DOHH2 (cell line): ENCODE measurements around the gene THTPA.

Experiments
- EZH2phosphoT487 ChIP-seq: fragments of 200-600 bp; sonication (generic); IDR thresholded peaks from 2 replicates; pipeline ENCODE4 v1.6.1; 2017; ENCODE audit warnings: borderline replicate concordance, mild to moderate bottlenecking, antibody characterized with exemption, low read length, moderate library complexity, mixed read lengths
- TF ChIP-seq, protein P1 (sequence below): fragments of 200-600 bp; sonication (generic); IDR thresholded peaks from one replicate; pipeline ENCODE4 v1.5.1; 2014; ENCODE audit warnings: antibody characterized with exemption, mild to moderate bottlenecking, low read depth, low read length; ENCODE audit not compliant: poor library complexity, severe bottlenecking

DNA sequence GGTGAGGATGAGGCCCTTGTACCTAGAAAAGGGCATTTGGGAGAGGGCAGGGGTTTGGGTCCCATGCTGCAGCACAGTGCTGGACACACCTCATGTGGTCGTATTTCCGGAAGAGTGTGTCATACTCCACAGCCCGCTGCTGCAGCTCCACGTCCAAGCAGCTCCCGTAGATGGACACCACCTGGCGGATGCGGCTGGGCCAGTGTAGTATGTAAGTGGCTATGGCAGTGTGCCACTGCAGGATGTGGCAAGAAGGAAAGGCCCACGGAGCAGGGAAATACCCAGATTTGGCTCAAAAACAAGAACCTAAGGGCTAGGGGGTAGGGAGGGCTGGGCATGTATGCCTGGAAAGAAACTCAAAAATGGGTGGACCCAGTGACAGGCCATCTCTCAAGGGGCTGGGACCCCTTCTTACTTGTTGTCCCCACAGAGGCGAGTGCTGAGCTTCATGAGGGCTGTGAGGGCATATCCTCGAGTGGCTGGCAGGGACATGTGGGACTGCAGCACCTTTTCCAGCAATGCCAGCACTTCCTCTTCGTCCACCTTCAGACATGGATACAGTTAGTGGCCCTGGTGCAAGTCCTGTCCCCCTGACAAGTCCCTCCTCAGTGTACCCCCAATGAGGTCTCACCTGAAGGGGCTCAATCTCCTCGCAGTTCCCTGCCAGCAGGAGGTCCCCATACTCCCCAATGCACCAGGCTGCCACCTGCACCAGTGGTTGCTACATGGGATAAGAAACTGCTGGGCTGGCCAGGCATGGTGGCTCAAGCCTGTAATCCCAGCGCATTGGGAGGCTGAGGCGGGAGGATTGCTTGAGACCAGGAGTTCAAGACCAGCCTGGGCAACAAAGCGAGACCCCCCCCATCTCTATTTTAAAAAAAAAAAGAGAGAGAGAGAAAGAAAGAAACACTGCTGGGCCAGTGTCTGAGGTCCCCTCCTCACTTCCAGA lies 6.1 kb downstream of the THTPA start:
- TF ChIP-seq, protein P1, sequence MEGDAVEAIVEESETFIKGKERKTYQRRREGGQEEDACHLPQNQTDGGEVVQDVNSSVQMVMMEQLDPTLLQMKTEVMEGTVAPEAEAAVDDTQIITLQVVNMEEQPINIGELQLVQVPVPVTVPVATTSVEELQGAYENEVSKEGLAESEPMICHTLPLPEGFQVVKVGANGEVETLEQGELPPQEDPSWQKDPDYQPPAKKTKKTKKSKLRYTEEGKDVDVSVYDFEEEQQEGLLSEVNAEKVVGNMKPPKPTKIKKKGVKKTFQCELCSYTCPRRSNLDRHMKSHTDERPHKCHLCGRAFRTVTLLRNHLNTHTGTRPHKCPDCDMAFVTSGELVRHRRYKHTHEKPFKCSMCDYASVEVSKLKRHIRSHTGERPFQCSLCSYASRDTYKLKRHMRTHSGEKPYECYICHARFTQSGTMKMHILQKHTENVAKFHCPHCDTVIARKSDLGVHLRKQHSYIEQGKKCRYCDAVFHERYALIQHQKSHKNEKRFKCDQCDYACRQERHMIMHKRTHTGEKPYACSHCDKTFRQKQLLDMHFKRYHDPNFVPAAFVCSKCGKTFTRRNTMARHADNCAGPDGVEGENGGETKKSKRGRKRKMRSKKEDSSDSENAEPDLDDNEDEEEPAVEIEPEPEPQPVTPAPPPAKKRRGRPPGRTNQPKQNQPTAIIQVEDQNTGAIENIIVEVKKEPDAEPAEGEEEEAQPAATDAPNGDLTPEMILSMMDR = no peak
- no peak for TF ChIP-seq EZH2phosphoT487
